Activated CD4-positive, alpha-beta T cell treated with anti-CD3 and anti-CD28 coated beads for 1 hour (primary cell): ENCODE results near the gene CYP26A1.
"Not testable (repeated sequence)": the region's sequence is repeated elsewhere in the genome, so short reads cannot be mapped to it uniquely, and the experiment has no call there.

ENCODE experiments used
- DNase-seq: peaks from one replicate; pipeline ENCODE4 v3.0.0-alpha.2; 2020

Gene CYP26A1

DNA sequence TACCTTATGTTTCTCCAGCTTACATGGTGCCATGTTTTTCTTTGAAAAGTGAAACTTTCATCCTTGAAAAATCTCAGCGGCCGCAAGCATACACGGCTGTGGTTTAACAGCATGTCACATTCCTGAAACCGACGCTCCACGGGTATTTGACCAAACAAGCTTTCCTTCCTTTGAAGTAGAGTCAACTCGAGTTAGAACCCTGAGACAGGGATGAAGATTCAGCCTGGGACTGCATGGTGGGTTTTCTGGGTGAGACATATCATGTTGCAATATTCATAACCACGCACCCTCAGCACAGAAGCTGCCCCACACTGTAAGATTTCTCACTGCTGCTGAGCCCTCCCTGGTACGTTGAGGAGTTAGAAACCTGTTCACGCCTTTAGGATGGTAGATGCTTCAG, 8.1 kb downstream of the CYP26A1 start:
- DNase-seq, result no peak

DNA sequence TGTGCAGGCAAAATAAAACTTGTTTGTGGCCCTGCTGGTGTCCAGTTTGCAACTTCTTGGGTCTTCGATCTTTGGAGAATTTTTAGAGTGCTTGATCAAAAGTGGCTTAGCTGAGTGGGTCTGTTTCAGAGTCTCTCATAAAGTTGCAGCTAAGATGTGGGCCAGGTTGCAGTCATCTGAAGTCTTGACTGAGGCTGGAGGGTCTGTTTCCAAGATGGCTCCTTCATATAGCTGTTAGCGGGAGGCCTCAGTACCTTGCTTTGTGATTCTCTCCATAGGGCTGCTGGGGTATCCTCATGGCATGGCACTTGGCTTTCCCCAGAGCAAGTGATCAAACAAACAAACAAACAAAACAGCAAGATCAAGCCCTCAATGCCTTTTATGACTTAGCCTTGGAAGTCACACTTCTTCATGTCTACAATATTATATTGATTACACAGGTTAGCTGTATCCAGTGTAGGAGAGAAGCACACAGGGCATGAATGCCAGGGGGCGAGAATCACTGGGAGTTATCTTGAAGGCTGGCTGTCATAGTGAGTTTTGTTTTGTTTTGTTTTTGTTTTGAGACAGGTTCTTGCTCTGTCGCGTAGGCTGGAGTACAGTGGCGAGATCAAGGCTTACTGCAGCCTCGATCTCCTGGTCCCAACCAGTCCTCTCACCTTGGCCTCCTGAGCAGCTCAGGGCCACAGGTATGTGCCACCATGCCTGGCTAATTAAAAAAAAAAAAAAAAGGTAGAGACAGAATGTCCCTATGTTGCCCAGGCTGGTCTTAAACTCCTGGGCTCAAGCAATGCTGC, 10.2 kb downstream of the CYP26A1 start:
- no peak for DNase-seq

- no peak for DNase-seq
Measured at GRCh38 chr10:93085272-93085859, 11.7 kb downstream of the CYP26A1 start.

GRCh38 chr10:93086289-93086688, 12.6 kb downstream of the CYP26A1 start:
- DNase-seq, result no peak

- DNase-seq, result no peak
Measured at GRCh38 chr10:93087846-93088245, 14.2 kb downstream of the CYP26A1 start.

DNA sequence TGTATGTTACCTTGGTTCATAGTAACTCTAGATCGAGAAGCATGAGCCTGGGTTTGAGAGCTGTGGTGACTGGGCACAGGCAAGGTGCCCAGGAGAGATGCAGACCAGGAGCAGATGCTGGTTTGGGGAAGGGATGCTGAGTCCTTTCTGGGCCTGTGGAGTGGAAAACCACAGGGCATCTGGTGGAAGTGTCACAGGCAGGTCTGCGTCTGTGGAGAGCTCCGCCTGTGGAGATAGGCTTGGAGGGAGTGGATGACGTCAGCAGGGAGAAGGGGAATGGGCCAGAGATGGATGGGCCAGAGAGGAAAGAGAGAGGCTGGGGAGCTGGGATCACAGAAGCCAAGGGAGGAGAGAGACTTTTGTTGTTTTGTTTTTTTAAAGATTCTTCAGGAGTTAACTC, 14.8 kb downstream of the CYP26A1 start:
- no peak for DNase-seq

GRCh38 chr10:93090619-93091018, 16.9 kb downstream of the CYP26A1 start:
- no peak for DNase-seq

DNA sequence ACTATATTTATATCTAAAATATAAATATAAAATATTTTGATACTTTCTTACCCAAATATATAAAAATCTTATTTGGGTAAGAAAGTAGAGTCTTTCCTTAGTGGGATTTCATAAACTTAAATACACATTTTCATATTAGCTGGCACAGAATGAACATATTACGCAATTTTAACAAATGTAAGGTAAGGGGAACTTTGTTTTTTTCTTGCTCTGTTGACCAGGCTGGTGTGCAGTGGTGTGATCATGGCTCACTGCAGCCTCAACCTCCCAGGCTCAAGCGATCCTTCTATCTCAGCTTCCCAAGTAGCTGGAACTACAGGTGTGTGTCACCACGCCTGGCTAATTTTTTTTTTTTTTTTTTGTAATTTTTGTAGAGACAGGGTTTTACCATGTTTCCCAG, 18.3 kb downstream of the CYP26A1 start:
- no peak for DNase-seq

DNA sequence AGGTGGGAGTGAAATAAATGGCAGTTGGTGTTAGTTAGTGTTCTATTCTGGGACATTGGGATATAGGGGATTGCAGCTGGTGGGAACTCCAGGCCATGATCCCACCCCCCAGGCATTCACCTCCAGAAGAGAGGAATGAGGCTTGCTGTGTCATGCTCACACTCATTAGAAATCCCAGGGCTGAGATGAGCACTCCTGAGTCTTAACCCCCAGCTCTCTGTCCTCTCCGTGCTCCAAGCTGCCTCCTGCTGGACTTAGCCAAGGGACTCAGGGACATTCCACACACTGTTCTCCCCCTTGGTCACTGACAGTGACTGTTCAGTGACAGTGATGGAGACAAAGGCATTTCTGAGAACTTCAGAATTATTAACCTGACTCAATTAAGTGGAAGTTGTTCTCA, 21.5 kb downstream of the CYP26A1 start:
- no peak for DNase-seq

DNA sequence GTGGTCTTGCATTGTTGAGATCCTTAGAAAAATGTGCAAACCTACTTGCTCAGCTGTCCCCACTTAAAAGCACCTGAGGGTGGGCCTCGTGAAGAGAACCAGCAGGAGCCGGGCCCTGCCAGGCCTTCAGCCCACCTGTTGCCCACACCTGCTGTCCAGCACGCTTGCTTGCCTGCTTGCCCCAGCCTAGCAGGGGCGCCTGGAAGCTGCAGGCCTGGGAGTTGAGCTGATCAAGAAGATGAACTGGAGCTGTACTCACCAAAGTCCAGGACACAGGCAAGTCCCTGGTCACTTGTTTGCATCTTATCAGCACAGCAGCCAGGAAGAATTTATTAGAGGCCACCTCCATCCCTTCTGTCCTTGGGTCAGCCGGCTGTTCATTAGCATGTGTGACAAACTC, 23.2 kb downstream of the CYP26A1 start:
- DNase-seq, result no peak

DNA sequence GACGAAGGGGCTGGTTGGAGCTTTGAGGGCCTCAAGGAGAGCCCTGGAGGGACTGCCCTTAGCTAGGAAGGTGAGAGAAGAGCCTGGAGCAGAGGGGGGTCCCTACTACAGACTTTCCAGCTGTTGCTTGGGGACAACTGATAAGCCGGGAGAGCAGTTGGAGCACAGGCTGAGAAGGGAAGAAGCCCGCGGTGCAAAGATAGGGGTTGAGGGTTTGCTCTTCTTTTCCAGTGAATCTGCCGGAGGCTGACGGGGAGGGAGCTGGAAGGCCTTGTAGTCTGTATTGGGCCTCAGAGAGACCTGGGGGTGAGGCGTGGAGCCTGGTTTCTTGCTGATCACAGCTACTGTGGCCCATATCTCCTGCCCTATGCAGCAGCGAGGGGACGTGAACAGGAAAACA, 23.7 kb downstream of the CYP26A1 start:
- no peak for DNase-seq

DNA sequence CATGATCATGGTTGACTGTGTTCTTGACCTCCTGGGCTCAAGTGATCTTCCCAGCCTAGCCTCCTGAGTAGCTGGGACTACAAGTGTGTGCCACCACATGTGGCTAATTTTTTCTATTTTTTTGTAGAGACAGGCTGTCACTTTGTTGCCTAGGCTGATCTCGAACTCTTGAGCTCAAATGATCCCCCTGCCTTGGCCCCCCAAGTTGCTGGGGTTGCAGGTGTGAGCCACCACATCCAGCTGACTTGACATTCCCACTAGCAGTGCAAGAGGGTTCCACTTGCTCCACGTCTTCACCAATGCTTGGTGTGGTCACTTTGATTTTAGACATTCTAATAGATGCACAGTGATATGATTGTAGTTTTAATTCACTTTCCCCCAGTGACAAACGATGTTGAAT, 25.1 kb downstream of the CYP26A1 start:
- no peak for DNase-seq

DNA sequence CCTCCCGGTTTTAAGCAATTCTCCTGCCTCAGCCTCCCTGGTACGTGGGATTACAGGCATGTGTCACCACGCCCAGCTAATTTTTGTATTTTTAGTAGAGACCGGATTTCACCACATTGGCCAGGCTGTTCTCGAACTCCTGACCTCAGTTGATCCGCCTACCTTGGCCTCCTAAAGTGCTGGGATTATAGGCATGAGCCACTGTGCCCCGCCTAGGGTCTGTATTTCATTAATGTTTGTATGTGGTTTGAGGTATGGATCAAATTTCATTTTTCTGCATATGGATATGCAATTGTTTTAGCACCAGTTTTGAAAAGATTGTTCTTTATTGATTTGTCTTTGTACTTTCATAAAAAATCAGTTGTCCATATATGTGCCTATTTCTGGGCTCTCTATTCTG, 26.0 kb downstream of the CYP26A1 start:
- DNase-seq, result no peak

DNA sequence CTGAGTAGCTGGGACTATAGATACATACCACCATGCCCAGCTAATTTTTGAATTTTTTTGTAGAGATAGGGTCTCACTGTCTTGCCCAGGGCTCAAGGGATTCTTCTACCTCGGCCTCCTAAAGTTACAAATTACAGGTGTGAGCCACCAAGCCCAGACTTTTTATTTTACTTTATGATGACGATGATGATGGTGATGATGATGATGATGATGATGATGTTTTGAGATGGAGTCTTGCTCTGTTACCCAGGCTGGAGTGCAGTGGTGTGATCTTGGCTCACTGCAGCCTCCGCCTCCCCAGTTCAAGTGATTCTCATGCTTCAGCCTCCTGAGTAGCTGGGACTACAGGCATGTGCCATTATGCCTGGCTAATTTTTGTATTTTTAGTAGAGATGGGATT, 27.5 kb downstream of the CYP26A1 start:
- DNase-seq, result not testable (repeated sequence)

GRCh38 chr10:93103953-93104352, 30.3 kb downstream of the CYP26A1 start:
- no peak for DNase-seq

DNA sequence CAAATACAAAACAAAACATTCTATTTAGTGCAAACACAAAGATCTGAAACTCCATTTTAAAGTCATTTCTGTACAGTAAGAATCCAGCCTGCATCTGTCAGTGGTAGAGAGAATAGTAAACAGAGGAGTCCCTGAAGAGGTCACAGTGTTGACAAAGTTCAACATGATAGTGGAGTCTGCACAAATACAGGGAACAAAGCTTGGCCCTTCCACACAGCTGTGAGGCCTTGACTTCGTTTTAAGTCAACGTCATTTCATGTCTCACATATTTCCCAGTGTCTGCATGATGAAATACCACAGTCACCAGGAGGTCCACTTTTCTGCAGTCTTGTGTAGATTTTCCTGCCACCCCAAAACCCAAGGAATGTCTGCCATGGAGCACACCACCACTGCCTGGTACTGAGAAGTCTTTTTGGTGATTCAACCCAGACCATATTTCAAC, 33.0 kb downstream of the CYP26A1 start:
- no peak for DNase-seq

DNA sequence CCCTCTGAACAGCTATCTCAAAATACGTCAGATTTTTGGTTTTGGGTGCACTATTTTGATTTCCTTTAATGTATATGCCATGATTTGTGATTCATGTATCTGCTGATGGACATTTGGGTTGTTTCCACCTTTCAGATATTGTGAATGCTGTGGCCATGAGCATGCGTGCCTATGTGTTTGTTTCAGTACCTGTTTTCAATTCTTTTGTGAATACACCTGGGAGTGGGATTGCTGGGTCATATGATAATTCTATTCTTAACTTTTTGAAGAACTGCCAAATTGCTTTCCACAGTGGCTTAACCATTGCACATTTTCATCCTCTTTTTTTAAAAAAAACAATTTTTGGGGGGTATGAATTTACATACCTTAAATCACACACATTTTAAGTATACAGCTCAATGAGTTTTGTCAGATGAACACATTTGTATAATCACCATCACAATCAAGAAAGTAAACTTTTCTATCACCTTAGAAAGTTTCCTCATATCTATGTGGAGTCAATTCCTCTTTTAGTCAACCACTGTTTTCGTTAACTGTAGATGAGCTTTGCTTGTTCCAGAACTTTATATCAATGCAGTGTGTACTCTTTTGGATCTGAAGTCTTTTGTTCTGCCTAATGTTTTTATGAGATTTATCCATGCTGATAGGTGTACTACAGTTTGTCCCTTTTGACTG, 36.9 kb downstream of the CYP26A1 start:
- DNase-seq, result no peak

GRCh38 chr10:93113042-93113441, 39.3 kb downstream of the CYP26A1 start:
- DNase-seq, result no peak

- peak; percentile 44 for DNase-seq
Measured at GRCh38 chr10:93115661-93116383, 42.1 kb downstream of the CYP26A1 start.

GRCh38 chr10:93121311-93121710, 47.6 kb downstream of the CYP26A1 start:
- DNase-seq, result no peak

DNA sequence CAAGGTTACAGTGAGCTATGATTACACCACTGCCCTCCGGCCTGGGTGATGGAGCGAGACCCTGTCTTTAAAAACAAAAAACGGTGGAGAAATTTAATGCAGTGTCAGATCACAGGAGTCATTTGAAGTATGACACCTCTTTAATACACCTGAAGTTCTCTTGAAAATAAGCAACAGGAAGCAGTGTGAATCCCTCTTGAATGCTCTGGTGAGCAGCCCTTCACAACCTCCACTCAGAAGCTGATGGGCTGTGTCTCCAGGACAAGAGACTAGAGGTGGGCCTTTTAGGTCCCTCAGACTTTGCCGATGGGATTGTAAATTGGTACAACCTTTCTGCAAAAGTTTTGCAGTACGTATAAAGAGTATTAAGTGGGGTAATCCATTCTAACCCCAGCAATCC, 50.1 kb downstream of the CYP26A1 start:
- no peak for DNase-seq

GRCh38 chr10:93124580-93125318, 51.1 kb downstream of the CYP26A1 start:
- DNase-seq, result no peak

DNA sequence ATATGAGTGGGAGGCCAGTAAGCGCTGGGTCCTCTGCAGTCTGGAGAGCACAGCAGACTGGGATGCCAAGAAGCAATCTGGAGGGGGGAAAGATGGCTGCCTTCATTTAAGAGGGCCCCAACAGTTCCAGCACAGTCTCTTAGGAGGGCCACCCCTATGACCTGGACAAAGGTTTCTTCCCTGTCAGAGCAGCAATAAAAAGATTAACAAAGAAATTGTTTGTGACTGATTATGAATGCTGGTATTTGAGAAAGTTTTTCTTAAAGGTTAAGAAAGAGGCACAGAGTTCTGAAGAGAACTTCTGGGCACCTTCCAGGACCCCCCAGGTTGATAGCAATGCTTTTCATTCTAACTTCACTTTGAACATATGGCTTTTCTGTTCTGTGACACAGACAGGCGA, 52.3 kb downstream of the CYP26A1 start:
- DNase-seq, result no peak
